ENCODE results near the gene IL23R.
A peak's percentile ranks its signal among the peaks of the same experiment; 100 is the strongest.

IL23R gene

DNA sequence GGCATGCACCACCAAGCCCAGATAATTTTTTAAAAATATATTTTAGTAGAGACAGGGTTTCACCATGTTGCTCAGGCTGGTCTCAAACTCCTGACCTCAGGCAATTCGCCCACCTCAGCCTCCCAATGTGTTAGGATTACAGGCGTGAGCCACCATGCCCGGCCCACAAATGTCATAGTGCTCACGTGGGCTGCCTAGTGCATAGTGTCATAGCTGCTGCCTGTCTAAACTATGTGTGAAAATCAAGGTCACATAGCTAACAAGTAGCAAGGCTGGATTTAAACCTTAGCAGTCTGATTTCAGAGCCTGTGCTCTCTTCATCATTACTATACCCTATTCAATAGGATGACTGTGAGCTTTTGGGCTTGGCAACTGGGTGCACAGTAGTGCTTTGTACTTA, 41.8 kb upstream of the IL23R start:
- no peak overlapping the region for H3K4me2 ChIP-seq (ENCODE audit: low read length, poor library complexity, severe bottlenecking)
- no peak overlapping the region for H4K91ac ChIP-seq (ENCODE audit: low read length)
- 93% methylated on average over 4 of the region's 4 CpGs for WGBS
- no peak overlapping the region for H3K4me3 ChIP-seq (ENCODE audit: insufficient read depth in 1 of 2, low read depth in 1 of 2, low read length in 2 of 2)
- no peak for DNase-seq
- no peak overlapping the region for H2BK15ac ChIP-seq (ENCODE audit: low read depth, poor library complexity, severe bottlenecking)
- H2BK5ac ChIP-seq (ENCODE audit: low read depth, low read length, poor library complexity, severe bottlenecking) = no peak overlapping the region
- H2BK120ac ChIP-seq (ENCODE audit: low read depth, low read length) = no peak overlapping the region
- H3K79me1 ChIP-seq (replicated peaks; ENCODE audit: low read length, poor library complexity, severe bottlenecking) = no peaks in the 10 kb centered on the region
- no peak overlapping the region for H3K23ac ChIP-seq (ENCODE audit: low read length in 2 of 2)
- no peak overlapping the region for H2AFZ ChIP-seq (ENCODE audit: low read depth, low read length)
- H3K9me3 ChIP-seq (ENCODE audit: control insufficient read depth, low read length) = peaks cover 7% of the 10 kb centered on the region
- no peak overlapping the region for H3K18ac ChIP-seq (ENCODE audit: low read depth in 1 of 2, low read length in 2 of 2)
- peak overlapping the region in 1 of 2 experiments; percentile 65 for H3K14ac ChIP-seq (ENCODE audit: low read length in 2 of 2)
- H3K4ac ChIP-seq (ENCODE audit: low read depth in 1 of 2, low read length in 2 of 2) = no peak overlapping the region
- H3K27ac ChIP-seq (ENCODE audit: low read length, poor library complexity, severe bottlenecking) = no peak overlapping the region
- no peak overlapping the region for H4K8ac ChIP-seq (ENCODE audit: low read length)
- H2AK5ac ChIP-seq (ENCODE audit: low read length, severe bottlenecking) = no peak overlapping the region
- H3K36me3 ChIP-seq (ENCODE audit: control insufficient read depth in 1 of 2, insufficient read depth in 2 of 2, low read depth in 1 of 2, low read length in 2 of 2) = no peaks in the 10 kb centered on the region
- no peaks in the 10 kb centered on the region for H3K27me3 ChIP-seq (ENCODE audit: control insufficient read depth in 1 of 2, insufficient read depth in 1 of 2, low read length in 2 of 2)
- no peak overlapping the region for H2BK12ac ChIP-seq (ENCODE audit: low read length in 2 of 2)
- no peak overlapping the region for H3K9ac ChIP-seq (ENCODE audit: low read length)
- no peaks in the 10 kb centered on the region for H3K4me1 ChIP-seq (ENCODE audit: control insufficient read depth, insufficient read depth, low read depth, low read length)

DNA sequence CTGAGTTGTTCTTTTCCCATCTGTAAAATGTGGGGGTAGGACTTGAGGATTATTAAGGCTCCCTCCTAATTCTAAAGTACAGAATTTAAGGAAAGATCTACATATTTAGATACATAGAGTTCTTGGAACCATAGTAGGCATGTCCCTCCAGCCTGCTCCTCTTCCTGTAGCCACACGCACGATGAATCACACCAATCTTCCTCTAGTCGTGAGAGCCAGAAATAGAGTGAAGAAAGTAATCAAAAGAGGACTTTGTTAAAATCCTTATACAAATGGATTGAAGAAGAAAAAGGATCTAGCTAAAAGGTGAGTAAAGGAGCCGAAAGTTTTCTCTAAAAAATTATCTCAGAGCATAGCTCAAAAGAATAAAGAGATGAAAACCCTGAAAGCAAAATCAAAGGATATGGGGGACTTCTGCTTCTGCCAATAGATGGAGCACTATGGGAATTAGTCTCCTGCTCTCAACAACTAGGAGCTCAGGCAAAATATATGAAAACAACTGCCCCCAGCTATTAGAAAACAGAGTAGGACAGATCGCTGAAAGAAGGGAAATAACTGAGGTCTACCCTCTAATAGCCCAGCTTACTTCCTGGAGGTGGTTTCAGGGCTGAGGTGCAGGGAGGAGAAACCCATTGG, 40.0 kb upstream of the IL23R start:
- Histone ChIP-seq H3K18ac (ENCODE audit: low read depth in 1 of 2, low read length in 2 of 2) (no peak overlapping the region), H3K23ac (ENCODE audit: low read length in 2 of 2) (no peak overlapping the region), H3K79me1 (replicated peaks; ENCODE audit: low read length, poor library complexity, severe bottlenecking) (no peaks in the 10 kb centered on the region), H2BK15ac (ENCODE audit: low read depth, poor library complexity, severe bottlenecking) (no peak overlapping the region), H2BK120ac (ENCODE audit: low read depth, low read length) (no peak overlapping the region), H3K4me1 (ENCODE audit: control insufficient read depth, insufficient read depth, low read depth, low read length) (no peaks in the 10 kb centered on the region), H3K9ac (ENCODE audit: low read length) (no peak overlapping the region), H3K36me3 (ENCODE audit: control insufficient read depth in 1 of 2, insufficient read depth in 2 of 2, low read depth in 1 of 2, low read length in 2 of 2) (no peaks in the 10 kb centered on the region), H3K4me3 (ENCODE audit: insufficient read depth in 1 of 2, low read depth in 1 of 2, low read length in 2 of 2) (no peak overlapping the region), H3K9me3 (ENCODE audit: control insufficient read depth, low read length) (no peaks in the 10 kb centered on the region), H3K27ac (ENCODE audit: low read length, poor library complexity, severe bottlenecking) (no peak overlapping the region), H2AK5ac (ENCODE audit: low read length, severe bottlenecking) (no peak overlapping the region), H3K4me2 (ENCODE audit: low read length, poor library complexity, severe bottlenecking) (no peak overlapping the region), H3K14ac (ENCODE audit: low read length in 2 of 2) (no peak overlapping the region), H3K4ac (ENCODE audit: low read depth in 1 of 2, low read length in 2 of 2) (no peak overlapping the region), H2AFZ (ENCODE audit: low read depth, low read length) (no peak overlapping the region), H4K91ac (ENCODE audit: low read length) (no peak overlapping the region), H2BK5ac (ENCODE audit: low read depth, low read length, poor library complexity, severe bottlenecking) (no peak overlapping the region), H3K27me3 (ENCODE audit: control insufficient read depth in 1 of 2, insufficient read depth in 1 of 2, low read length in 2 of 2) (no peaks in the 10 kb centered on the region), H4K8ac (ENCODE audit: low read length) (no peak overlapping the region), H2BK12ac (ENCODE audit: low read length in 2 of 2) (no peak overlapping the region)
- WGBS = 100% methylated on average over 1 of the region's 5 CpGs
- peak; percentile 29 for DNase-seq

DNA sequence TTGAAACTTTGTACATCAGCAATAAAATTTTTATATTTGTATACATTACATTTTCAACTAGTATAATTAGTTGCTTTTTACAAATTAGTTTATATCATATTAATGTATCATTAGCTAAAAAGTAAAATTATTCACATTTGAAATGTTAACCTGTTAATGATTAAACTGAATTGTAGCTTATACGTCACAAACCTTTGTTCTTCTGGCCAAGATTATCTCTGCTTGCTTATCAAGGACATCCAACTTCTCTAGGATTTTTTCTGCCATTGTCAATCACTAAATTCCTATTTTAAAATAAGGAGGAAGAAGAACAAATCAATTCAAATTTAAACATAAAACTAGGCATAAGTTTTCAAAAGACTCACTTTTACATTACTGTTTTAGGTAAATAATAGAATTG, 39.3 kb upstream of the IL23R start:
- H3K9ac ChIP-seq (ENCODE audit: low read length) = no peak overlapping the region
- H3K4me3 ChIP-seq (ENCODE audit: insufficient read depth in 1 of 2, low read depth in 1 of 2, low read length in 2 of 2) = no peak overlapping the region
- H2BK12ac ChIP-seq (ENCODE audit: low read length in 2 of 2) = no peak overlapping the region
- H3K23ac ChIP-seq (ENCODE audit: low read length in 2 of 2) = no peak overlapping the region
- no peaks in the 10 kb centered on the region for H3K79me1 ChIP-seq (replicated peaks; ENCODE audit: low read length, poor library complexity, severe bottlenecking)
- H3K4me2 ChIP-seq (ENCODE audit: low read length, poor library complexity, severe bottlenecking) = no peak overlapping the region
- no peak overlapping the region for H2BK15ac ChIP-seq (ENCODE audit: low read depth, poor library complexity, severe bottlenecking)
- H4K91ac ChIP-seq (ENCODE audit: low read length) = no peak overlapping the region
- no peak overlapping the region for H2AK5ac ChIP-seq (ENCODE audit: low read length, severe bottlenecking)
- H3K18ac ChIP-seq (ENCODE audit: low read depth in 1 of 2, low read length in 2 of 2) = no peak overlapping the region
- WGBS = no CpG with 5 or more reads among the region's 1 CpG
- no peaks in the 10 kb centered on the region for H3K27me3 ChIP-seq (ENCODE audit: control insufficient read depth in 1 of 2, insufficient read depth in 1 of 2, low read length in 2 of 2)
- H4K8ac ChIP-seq (ENCODE audit: low read length) = no peak overlapping the region
- H3K4me1 ChIP-seq (ENCODE audit: control insufficient read depth, insufficient read depth, low read depth, low read length) = no peaks in the 10 kb centered on the region
- H3K27ac ChIP-seq (ENCODE audit: low read length, poor library complexity, severe bottlenecking) = no peak overlapping the region
- H3K4ac ChIP-seq (ENCODE audit: low read depth in 1 of 2, low read length in 2 of 2) = no peak overlapping the region
- H3K36me3 ChIP-seq (ENCODE audit: control insufficient read depth in 1 of 2, insufficient read depth in 2 of 2, low read depth in 1 of 2, low read length in 2 of 2) = no peaks in the 10 kb centered on the region
- H2BK5ac ChIP-seq (ENCODE audit: low read depth, low read length, poor library complexity, severe bottlenecking) = no peak overlapping the region
- no peak overlapping the region for H3K14ac ChIP-seq (ENCODE audit: low read length in 2 of 2)
- no peak overlapping the region for H2AFZ ChIP-seq (ENCODE audit: low read depth, low read length)
- no peak overlapping the region for H2BK120ac ChIP-seq (ENCODE audit: low read depth, low read length)
- DNase-seq = no peak
- no peaks in the 10 kb centered on the region for H3K9me3 ChIP-seq (ENCODE audit: control insufficient read depth, low read length)

DNA sequence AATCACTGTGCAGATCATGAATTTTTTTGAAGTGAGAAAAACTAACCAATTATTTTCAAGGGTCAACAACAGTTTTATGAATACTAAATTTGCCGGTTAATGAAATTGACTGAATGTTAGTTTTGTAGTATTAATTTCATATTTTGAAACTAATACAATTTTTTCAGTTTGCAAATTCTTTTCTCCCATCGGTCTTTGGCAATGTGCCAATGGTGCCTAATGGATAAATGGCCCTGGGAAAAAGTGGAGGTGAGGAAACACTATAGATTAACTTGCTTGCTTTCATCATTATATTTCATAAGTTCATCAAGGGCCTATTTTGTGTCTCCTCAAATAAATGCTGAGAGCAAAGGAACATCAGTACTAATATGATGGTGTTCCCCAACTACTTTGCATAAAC, 35.6 kb upstream of the IL23R start:
- Histone ChIP-seq H4K91ac (ENCODE audit: low read length) (no peak overlapping the region), H3K4me1 (ENCODE audit: control insufficient read depth, insufficient read depth, low read depth, low read length) (peaks cover 4% of the 10 kb centered on the region), H4K8ac (ENCODE audit: low read length) (no peak overlapping the region), H3K36me3 (ENCODE audit: control insufficient read depth in 1 of 2, insufficient read depth in 2 of 2, low read depth in 1 of 2, low read length in 2 of 2) (no peaks in the 10 kb centered on the region), H3K23ac (ENCODE audit: low read length in 2 of 2) (no peak overlapping the region), H2BK120ac (ENCODE audit: low read depth, low read length) (no peak overlapping the region), H3K79me1 (replicated peaks; ENCODE audit: low read length, poor library complexity, severe bottlenecking) (no peaks in the 10 kb centered on the region), H3K4me2 (ENCODE audit: low read length, poor library complexity, severe bottlenecking) (no peak overlapping the region), H3K9me3 (ENCODE audit: control insufficient read depth, low read length) (no peaks in the 10 kb centered on the region), H3K18ac (ENCODE audit: low read depth in 1 of 2, low read length in 2 of 2) (no peak overlapping the region), H3K4me3 (ENCODE audit: insufficient read depth in 1 of 2, low read depth in 1 of 2, low read length in 2 of 2) (no peak overlapping the region), H3K9ac (ENCODE audit: low read length) (no peak overlapping the region), H2BK5ac (ENCODE audit: low read depth, low read length, poor library complexity, severe bottlenecking) (no peak overlapping the region), H3K27me3 (ENCODE audit: control insufficient read depth in 1 of 2, insufficient read depth in 1 of 2, low read length in 2 of 2) (no peaks in the 10 kb centered on the region), H2BK12ac (ENCODE audit: low read length in 2 of 2) (no peak overlapping the region), H3K4ac (ENCODE audit: low read depth in 1 of 2, low read length in 2 of 2) (no peak overlapping the region), H2BK15ac (ENCODE audit: low read depth, poor library complexity, severe bottlenecking) (no peak overlapping the region), H3K14ac (ENCODE audit: low read length in 2 of 2) (no peak overlapping the region), H2AFZ (ENCODE audit: low read depth, low read length) (no peak overlapping the region), H2AK5ac (ENCODE audit: low read length, severe bottlenecking) (no peak overlapping the region), H3K27ac (ENCODE audit: low read length, poor library complexity, severe bottlenecking) (no peak overlapping the region)
- no peak for DNase-seq
- WGBS = no CpG with 5 or more reads among the region's 2 CpGs

Data from mesenchymal stem cell (in vitro differentiated cells and primary cell).